HG03442 (cell line): ENCODE data around the gene EFCAB10.

Experiments used
- ATAC-seq: cut with Tn5 transposase; IDR thresholded peaks from one replicate; pipeline ENCODE4 v1.9.1; 2021; ENCODE audit warnings: mild to moderate bottlenecking, moderate library complexity; ENCODE audit not compliant: unreplicated experiment

The EFCAB10 gene

GRCh38 chr7:105581066-105581811, at the start of gene EFCAB10:
Gene EFCAB10, minus strand, starts transcription at chr7:105581493. Its CDS starts 30 bp downstream, at chr7:105581463.
- peak; percentile 78 for ATAC-seq

GRCh38 chr7:105625986-105626385, 44.7 kb upstream of the EFCAB10 start:
- no peak for ATAC-seq

- no peak for ATAC-seq
These were observed 42.6 kb upstream of the EFCAB10 start for GRCh38 chr7:105623906-105624305.

GRCh38 chr7:105623378-105623777, 42.1 kb upstream of the EFCAB10 start:
- no peak for ATAC-seq

GRCh38 chr7:105622106-105622731, 40.9 kb upstream of the EFCAB10 start:
- ATAC-seq, result no peak

GRCh38 chr7:105621617-105622016, 40.3 kb upstream of the EFCAB10 start:
- no peak for ATAC-seq

- no peak for ATAC-seq
These were observed 39.9 kb upstream of the EFCAB10 start for GRCh38 chr7:105621176-105621575.

- no peak for ATAC-seq
These were observed 38.3 kb upstream of the EFCAB10 start for GRCh38 chr7:105619590-105619989.

GRCh38 chr7:105618016-105618296, 36.7 kb upstream of the EFCAB10 start:
- ATAC-seq, result no peak

- ATAC-seq, result no peak
These were observed 36.2 kb upstream of the EFCAB10 start for GRCh38 chr7:105617280-105618015.

GRCh38 chr7:105614341-105614840, 33.1 kb upstream of the EFCAB10 start:
- ATAC-seq, result no peak

GRCh38 chr7:105613611-105614330, 32.5 kb upstream of the EFCAB10 start:
- no peak for ATAC-seq

GRCh38 chr7:105612806-105613205, 31.5 kb upstream of the EFCAB10 start:
- ATAC-seq, result no peak

- ATAC-seq, result no peak
These were observed 30.8 kb upstream of the EFCAB10 start for GRCh38 chr7:105611856-105612775.

GRCh38 chr7:105610165-105610930, 29.1 kb upstream of the EFCAB10 start:
- no peak for ATAC-seq

GRCh38 chr7:105602325-105603305, 21.3 kb upstream of the EFCAB10 start:
- no peak for ATAC-seq

- no peak for ATAC-seq
These were observed 19.6 kb upstream of the EFCAB10 start for GRCh38 chr7:105600720-105601550.
